ENCODE data around the gene FGD3.
A peak's percentile ranks its signal among the peaks of the same experiment; 100 is the strongest.

The FGD3 gene

GRCh38 chr9:93059715-93060578, 112.6 kb downstream of the FGD3 start:
- Histone ChIP-seq H3K4me1 (ENCODE audit: control insufficient read depth in 1 of 2, insufficient read depth in 2 of 2, low read length in 2 of 2) (peaks cover 14 to 26% of the 10 kb centered on the region in 2 donors), H3K9me3 (ENCODE audit: control insufficient read depth in 1 of 2, low read length in 2 of 2) (no peaks in the 10 kb centered on the region), H3K27ac (ENCODE audit: low read length) (no peak overlapping the region), H3K4me3 (ENCODE audit: low read depth in 1 of 2, low read length in 2 of 2) (peak overlapping the region in 1 of 2 donors; percentile 21), H3K36me3 (ENCODE audit: control insufficient read depth in 1 of 2, insufficient read depth in 2 of 2, low read length in 2 of 2) (no peaks in the 10 kb centered on the region), H3K27me3 (ENCODE audit: low read depth, low read length) (no peaks in the 10 kb centered on the region)

GRCh38 chr9:93060746-93061259, 113.5 kb downstream of the FGD3 start:
- no peaks in the 10 kb centered on the region for H3K9me3 ChIP-seq (ENCODE audit: control insufficient read depth in 1 of 2, low read length in 2 of 2)
- no peak overlapping the region for H3K4me3 ChIP-seq (ENCODE audit: low read depth in 1 of 2, low read length in 2 of 2)
- H3K27ac ChIP-seq (ENCODE audit: low read length): no peak overlapping the region
- H3K4me1 ChIP-seq (ENCODE audit: control insufficient read depth in 1 of 2, insufficient read depth in 2 of 2, low read length in 2 of 2): peaks cover 14 to 26% of the 10 kb centered on the region in 2 donors
- no peaks in the 10 kb centered on the region for H3K27me3 ChIP-seq (ENCODE audit: low read depth, low read length)
- H3K36me3 ChIP-seq (ENCODE audit: control insufficient read depth in 1 of 2, insufficient read depth in 2 of 2, low read length in 2 of 2): no peaks in the 10 kb centered on the region

- H3K36me3 ChIP-seq (ENCODE audit: control insufficient read depth in 1 of 2, insufficient read depth in 2 of 2, low read length in 2 of 2): no peaks in the 10 kb centered on the region
- H3K9me3 ChIP-seq (ENCODE audit: control insufficient read depth in 1 of 2, low read length in 2 of 2): no peaks in the 10 kb centered on the region
- no peaks in the 10 kb centered on the region for H3K27me3 ChIP-seq (ENCODE audit: low read depth, low read length)
- H3K4me3 ChIP-seq (ENCODE audit: low read depth in 1 of 2, low read length in 2 of 2): no peak overlapping the region
- H3K4me1 ChIP-seq (ENCODE audit: control insufficient read depth in 1 of 2, insufficient read depth in 2 of 2, low read length in 2 of 2): peaks cover 14 to 26% of the 10 kb centered on the region in 2 donors
- no peak overlapping the region for H3K27ac ChIP-seq (ENCODE audit: low read length)
These were observed 114.0 kb downstream of the FGD3 start for GRCh38 chr9:93061260-93061751.

GRCh38 chr9:93061791-93062763, 114.8 kb downstream of the FGD3 start:
- Histone ChIP-seq H3K27me3 (ENCODE audit: low read depth, low read length) (no peaks in the 10 kb centered on the region), H3K9me3 (ENCODE audit: control insufficient read depth in 1 of 2, low read length in 2 of 2) (no peaks in the 10 kb centered on the region), H3K27ac (ENCODE audit: low read length) (no peak overlapping the region), H3K36me3 (ENCODE audit: control insufficient read depth in 1 of 2, insufficient read depth in 2 of 2, low read length in 2 of 2) (no peaks in the 10 kb centered on the region), H3K4me1 (ENCODE audit: control insufficient read depth in 1 of 2, insufficient read depth in 2 of 2, low read length in 2 of 2) (peaks cover 14 to 24% of the 10 kb centered on the region in 2 donors), H3K4me3 (ENCODE audit: low read depth in 1 of 2, low read length in 2 of 2) (no peak overlapping the region)

- no peaks in the 10 kb centered on the region for H3K9me3 ChIP-seq (ENCODE audit: control insufficient read depth in 1 of 2, low read length in 2 of 2)
- H3K4me3 ChIP-seq (ENCODE audit: low read depth in 1 of 2, low read length in 2 of 2): no peak overlapping the region
- H3K27ac ChIP-seq (ENCODE audit: low read length): no peak overlapping the region
- H3K36me3 ChIP-seq (ENCODE audit: control insufficient read depth in 1 of 2, insufficient read depth in 2 of 2, low read length in 2 of 2): no peaks in the 10 kb centered on the region
- H3K27me3 ChIP-seq (ENCODE audit: low read depth, low read length): no peaks in the 10 kb centered on the region
- peaks cover 10 to 14% of the 10 kb centered on the region in 2 donors for H3K4me1 ChIP-seq (ENCODE audit: control insufficient read depth in 1 of 2, insufficient read depth in 2 of 2, low read length in 2 of 2)
These were observed 117.2 kb downstream of the FGD3 start for GRCh38 chr9:93064392-93065134.

- H3K27me3 ChIP-seq (ENCODE audit: low read depth, low read length): no peaks in the 10 kb centered on the region
- no peaks in the 10 kb centered on the region for H3K36me3 ChIP-seq (ENCODE audit: control insufficient read depth in 1 of 2, insufficient read depth in 2 of 2, low read length in 2 of 2)
- no peak overlapping the region for H3K4me3 ChIP-seq (ENCODE audit: low read depth in 1 of 2, low read length in 2 of 2)
- H3K27ac ChIP-seq (ENCODE audit: low read length): no peak overlapping the region
- peaks cover 3 to 14% of the 10 kb centered on the region in 2 donors for H3K4me1 ChIP-seq (ENCODE audit: control insufficient read depth in 1 of 2, insufficient read depth in 2 of 2, low read length in 2 of 2)
- H3K9me3 ChIP-seq (ENCODE audit: control insufficient read depth in 1 of 2, low read length in 2 of 2): no peaks in the 10 kb centered on the region
These were observed 117.9 kb downstream of the FGD3 start for GRCh38 chr9:93065135-93065720.

- Histone ChIP-seq H3K36me3 (ENCODE audit: control insufficient read depth in 1 of 2, insufficient read depth in 2 of 2, low read length in 2 of 2) (no peaks in the 10 kb centered on the region), H3K27me3 (ENCODE audit: low read depth, low read length) (no peaks in the 10 kb centered on the region), H3K9me3 (ENCODE audit: control insufficient read depth in 1 of 2, low read length in 2 of 2) (no peaks in the 10 kb centered on the region), H3K4me1 (ENCODE audit: control insufficient read depth in 1 of 2, insufficient read depth in 2 of 2, low read length in 2 of 2) (peaks cover 0 to 3% of the 10 kb centered on the region in 2 donors), H3K4me3 (ENCODE audit: low read depth in 1 of 2, low read length in 2 of 2) (no peak overlapping the region), H3K27ac (ENCODE audit: low read length) (no peak overlapping the region)
These were observed 119.8 kb downstream of the FGD3 start for GRCh38 chr9:93066978-93067603.

GRCh38 chr9:93068956-93069355, 121.6 kb downstream of the FGD3 start:
- H3K9me3 ChIP-seq (ENCODE audit: control insufficient read depth in 1 of 2, low read length in 2 of 2): no peaks in the 10 kb centered on the region
- H3K27ac ChIP-seq (ENCODE audit: low read length): no peak overlapping the region
- peaks cover 0 to 19% of the 10 kb centered on the region in 2 donors for H3K4me1 ChIP-seq (ENCODE audit: control insufficient read depth in 1 of 2, insufficient read depth in 2 of 2, low read length in 2 of 2)
- no peaks in the 10 kb centered on the region for H3K27me3 ChIP-seq (ENCODE audit: low read depth, low read length)
- no peaks in the 10 kb centered on the region for H3K36me3 ChIP-seq (ENCODE audit: control insufficient read depth in 1 of 2, insufficient read depth in 2 of 2, low read length in 2 of 2)
- no peak overlapping the region for H3K4me3 ChIP-seq (ENCODE audit: low read depth in 1 of 2, low read length in 2 of 2)

- peaks cover 0 to 24% of the 10 kb centered on the region in 2 donors for H3K4me1 ChIP-seq (ENCODE audit: control insufficient read depth in 1 of 2, insufficient read depth in 2 of 2, low read length in 2 of 2)
- H3K36me3 ChIP-seq (ENCODE audit: control insufficient read depth in 1 of 2, insufficient read depth in 2 of 2, low read length in 2 of 2): no peaks in the 10 kb centered on the region
- no peaks in the 10 kb centered on the region for H3K9me3 ChIP-seq (ENCODE audit: control insufficient read depth in 1 of 2, low read length in 2 of 2)
- H3K27me3 ChIP-seq (ENCODE audit: low read depth, low read length): no peaks in the 10 kb centered on the region
- no peak overlapping the region for H3K27ac ChIP-seq (ENCODE audit: low read length)
- no peak overlapping the region for H3K4me3 ChIP-seq (ENCODE audit: low read depth in 1 of 2, low read length in 2 of 2)
These were observed 124.1 kb downstream of the FGD3 start for GRCh38 chr9:93071464-93071863.

- Histone ChIP-seq H3K27me3 (ENCODE audit: low read depth, low read length) (no peaks in the 10 kb centered on the region), H3K36me3 (ENCODE audit: control insufficient read depth in 1 of 2, insufficient read depth in 2 of 2, low read length in 2 of 2) (no peaks in the 10 kb centered on the region), H3K4me1 (ENCODE audit: control insufficient read depth in 1 of 2, insufficient read depth in 2 of 2, low read length in 2 of 2) (peaks cover 0 to 24% of the 10 kb centered on the region in 2 donors), H3K4me3 (ENCODE audit: low read depth in 1 of 2, low read length in 2 of 2) (no peak overlapping the region), H3K9me3 (ENCODE audit: control insufficient read depth in 1 of 2, low read length in 2 of 2) (no peaks in the 10 kb centered on the region), H3K27ac (ENCODE audit: low read length) (no peak overlapping the region)
These were observed 125.1 kb downstream of the FGD3 start for GRCh38 chr9:93072383-93072795.

All from muscle layer of duodenum (tissue), 2 donors.